Stimulated activated CD4-positive, alpha-beta T cell treated with anti-CD3 and anti-CD28 coated beads, Interleukin-1b, Interleukin-23, amount 100 ng/mL, for 4 hours (primary cell): ENCODE measurements around the gene LMO1.

Experiments
- DNase-seq, 2 donors: peaks; one replicate each; pipeline ENCODE4 v3.0.0-alpha.2; 2020; ENCODE audit warnings: low read depth in 2 of 2

LMO1 gene

DNA sequence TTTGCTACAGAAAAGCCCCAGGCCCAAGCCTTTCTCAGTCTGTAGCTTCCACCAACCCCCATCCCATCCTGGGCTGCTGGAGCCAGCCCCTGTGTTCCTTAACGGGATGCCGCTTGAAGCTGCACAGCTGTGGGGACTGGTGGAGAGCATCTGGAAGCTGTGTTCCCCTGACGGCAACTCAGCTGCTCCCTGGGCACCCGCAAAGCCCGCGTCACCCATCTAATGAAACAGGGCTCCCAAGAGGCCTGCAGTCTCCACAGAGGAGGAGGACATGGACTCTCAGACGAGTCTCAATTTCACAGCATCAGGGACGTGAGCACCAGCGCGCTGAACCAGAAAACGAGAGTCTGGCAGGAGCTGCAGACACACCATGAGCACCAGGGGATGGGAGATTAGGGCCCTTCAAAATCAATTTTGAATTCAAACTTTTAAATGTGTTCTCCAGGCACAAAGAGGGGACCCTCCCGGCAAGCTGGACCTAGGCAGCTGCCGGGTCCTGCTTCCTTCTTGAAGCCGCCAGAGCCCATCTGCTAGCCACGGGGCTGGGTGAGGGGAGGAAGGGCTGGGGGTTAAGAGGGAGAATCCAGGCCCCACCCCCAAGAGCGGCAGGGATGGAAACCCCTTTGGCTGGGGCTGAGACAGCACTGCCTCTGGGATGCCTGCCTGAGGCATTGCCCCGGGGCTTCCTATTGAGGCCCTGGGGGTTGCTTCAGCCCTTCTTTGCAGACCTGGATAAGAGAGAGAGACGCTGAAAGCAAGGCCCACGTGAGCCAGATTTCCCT lies 21.0 kb downstream of the LMO1 start:
- DNase-seq: no peak

DNA sequence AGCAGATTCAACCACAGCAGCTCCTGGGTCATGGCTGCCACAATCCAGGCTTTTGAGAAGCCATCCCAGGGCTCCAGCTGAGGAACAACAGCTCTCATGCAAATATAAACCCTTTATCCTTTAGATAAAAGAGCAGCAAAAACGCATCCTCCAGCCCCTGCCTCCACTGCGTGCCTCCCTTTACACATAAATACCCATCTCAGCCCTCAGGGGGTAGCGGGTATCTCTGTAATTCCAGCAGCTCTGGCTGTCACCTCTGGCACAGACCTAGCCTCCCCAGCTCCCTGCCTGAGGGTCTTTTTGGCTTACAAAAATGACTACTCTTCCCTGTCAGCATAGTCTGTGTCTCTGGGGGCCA lies 21.6 kb downstream of the LMO1 start:
- no peak for DNase-seq

DNA sequence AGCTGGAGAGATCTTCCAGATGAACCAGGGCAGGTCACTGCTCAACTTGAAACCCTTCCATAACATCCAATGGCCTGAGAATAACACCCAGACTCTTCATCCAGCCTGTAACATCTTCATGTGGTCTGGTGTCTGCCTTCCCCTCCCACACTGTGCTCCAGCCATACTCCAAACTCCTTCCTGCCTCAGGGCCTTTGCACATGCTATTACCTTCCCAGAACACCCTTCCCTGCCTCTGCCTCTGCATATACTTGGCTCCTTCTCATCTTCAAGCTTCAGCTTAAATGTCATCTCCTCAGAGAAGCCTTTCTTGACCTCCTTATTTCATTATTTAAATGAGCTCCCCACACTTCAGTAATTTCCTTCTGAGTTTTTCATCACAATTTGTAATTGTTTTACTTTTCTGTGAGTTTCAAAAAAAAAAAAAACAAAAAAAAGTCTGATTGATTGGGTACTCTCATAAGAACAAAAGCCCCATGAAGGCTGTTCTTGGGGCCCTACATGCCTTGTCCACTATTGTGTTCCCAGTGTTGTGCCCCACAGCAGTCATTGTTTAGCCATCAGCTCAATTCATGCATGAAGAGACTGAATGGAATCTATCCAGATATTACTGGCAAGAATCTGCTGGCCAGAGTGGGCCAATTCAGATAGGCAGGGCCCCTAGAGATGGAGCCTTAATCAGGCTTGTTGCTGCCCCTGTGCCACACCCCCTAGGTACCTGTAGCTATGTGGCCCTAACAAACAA lies 22.1 kb downstream of the LMO1 start:
- no peak for DNase-seq

- DNase-seq: no peak
These were observed 24.0 kb downstream of the LMO1 start for GRCh38 chr11:8239536-8240228.

DNA sequence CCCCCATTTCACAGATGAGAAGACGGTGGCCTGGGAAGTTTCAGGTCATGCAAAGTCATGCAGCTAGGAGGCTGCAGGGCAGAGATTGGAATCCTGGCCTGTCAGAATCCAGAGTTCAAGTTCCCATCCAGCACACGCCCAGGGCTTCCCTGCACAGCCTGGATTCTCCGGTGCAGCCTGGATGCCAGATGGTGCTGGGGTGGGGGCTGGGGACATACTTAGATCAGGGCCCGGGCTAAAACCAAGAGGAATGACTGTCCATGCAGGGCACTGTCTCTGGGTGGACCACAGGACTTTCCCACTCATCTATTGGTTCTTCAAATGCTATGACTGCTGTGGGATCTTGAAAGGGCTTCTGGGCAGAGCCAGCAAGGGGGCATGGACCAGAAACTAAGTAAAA lies 24.6 kb downstream of the LMO1 start:
- no peak for DNase-seq

GRCh38 chr11:8237453-8237852 lies 26.2 kb downstream of the LMO1 start:
- DNase-seq: no peak

- no peak for DNase-seq
These were observed 27.8 kb downstream of the LMO1 start for GRCh38 chr11:8235925-8236324.

DNA sequence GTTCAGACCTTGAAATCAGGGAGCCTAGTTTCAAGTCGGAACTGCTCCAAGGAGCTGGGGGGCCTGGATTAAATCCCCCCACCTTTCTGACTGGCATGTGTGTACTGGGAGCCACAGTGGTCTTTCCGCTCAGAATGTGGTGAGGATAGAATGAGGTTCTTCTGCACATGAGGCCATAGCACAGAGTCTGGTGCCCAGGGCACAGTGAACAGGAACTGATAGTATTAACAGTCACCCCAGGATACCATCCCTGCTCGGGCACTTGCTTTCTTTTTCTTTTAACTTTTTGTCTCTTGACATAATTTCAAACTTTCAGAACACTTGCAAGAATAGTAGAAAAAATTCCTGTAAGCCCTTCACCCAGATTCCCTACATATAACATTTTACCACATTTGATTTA lies 28.8 kb downstream of the LMO1 start:
- no peak for DNase-seq

DNA sequence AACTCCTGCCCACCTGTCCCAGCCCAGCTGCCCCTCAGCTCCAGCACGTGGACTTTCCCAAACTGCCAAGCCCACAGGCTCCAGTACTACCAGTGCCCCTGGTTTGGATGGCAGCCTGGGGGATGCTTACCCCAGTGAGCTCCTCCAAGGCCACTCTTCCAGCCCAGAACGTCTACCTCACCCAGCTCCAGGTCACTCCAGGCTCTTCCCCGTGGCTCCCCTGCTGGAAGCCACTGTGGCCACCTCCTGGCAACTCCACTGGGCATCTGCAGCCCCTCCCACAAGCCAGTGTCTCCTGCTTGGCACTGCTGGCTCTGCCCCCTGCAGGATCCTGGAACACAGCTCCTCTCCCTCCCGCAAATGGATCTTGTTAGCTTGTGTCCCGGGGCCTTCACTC lies 29.3 kb downstream of the LMO1 start:
- DNase-seq: no peak

GRCh38 chr11:8233691-8234424 lies 29.8 kb downstream of the LMO1 start:
- no peak for DNase-seq

- DNase-seq: no peak
These were observed 30.6 kb downstream of the LMO1 start for GRCh38 chr11:8232849-8233606.

- no peak for DNase-seq
These were observed 31.3 kb downstream of the LMO1 start for GRCh38 chr11:8232414-8232813.

GRCh38 chr11:8231979-8232378 lies 31.7 kb downstream of the LMO1 start:
- DNase-seq: no peak

DNA sequence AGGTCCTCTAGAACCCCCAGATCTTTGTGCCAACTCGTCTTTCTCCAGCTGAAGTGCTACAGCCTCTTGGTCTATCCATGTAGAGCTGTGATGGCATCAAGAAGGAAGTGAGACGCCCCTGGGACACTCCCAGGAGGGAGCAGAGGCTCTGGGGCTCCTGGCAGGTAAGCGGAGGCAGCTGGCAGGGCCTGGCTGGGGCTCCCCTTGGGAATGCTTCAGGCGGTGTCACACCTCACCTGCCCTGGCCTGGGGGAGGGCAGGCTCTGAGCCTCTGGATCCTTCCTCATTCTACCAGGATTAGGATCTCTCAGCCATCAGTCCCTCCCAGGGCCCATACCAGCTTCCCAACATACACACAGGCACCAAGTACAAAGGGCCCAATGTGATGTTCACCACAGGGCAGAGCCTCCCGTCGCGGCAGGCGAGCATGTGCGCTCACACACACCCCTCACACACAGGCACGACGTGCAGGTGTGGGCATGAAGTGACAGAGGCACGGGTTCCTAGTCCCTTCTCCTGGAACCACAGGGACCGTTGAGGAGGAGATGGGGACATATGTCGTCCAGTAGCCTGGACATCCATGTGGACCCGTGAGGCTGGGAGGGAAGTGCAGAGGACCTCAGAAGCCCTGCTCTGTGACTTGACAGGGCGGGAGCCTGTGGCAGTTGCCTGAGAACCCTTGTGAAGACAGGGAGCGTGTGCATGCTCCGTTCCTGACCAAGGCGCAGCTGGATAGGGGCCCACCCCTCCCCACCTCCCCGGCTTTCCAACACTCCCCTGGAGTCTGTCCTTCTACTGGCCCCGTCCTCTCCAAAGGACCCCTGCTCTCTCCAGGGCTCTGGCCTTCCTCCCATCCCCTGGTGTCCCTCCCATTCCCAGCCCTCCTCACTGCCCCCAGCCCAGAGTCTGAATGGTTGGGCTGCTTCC lies 32.5 kb downstream of the LMO1 start:
- DNase-seq: no peak

DNA sequence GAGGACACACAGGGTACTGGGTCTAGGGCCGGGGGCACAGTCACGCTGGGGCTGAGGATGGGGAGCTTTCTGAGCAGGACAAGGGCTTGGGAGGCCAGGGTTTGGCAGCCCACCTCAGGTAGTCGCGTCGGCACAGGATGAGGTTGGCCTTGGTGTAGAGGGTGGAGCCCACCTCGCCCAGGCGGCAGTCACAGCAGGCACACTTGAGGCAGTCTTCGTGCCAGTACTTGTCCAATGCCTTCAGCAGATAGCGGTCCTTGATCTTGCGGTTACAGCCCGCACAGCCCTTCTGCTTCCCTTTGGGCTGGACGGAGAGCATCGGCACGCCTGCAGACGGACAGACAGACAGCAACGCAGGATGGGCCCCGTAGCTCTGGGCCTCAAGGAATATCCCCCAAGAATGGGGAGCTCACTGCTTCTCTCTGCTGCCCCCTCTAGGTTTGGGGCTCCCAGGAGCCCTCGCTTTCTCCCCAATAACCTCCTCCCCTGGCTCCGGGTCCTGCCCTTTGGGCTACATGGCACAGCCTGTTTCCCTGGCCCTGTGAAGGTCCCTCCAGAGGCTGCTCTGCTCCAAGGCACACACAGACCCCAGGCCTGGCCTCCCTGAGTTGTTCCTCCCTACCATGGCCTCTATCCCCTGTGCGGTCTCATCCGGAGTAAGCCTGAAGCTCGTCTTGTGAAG lies 33.4 kb downstream of the LMO1 start:
- no peak for DNase-seq

GRCh38 chr11:8229299-8230177 lies 34.1 kb downstream of the LMO1 start:
- no peak for DNase-seq

GRCh38 chr11:8228231-8228630 lies 35.4 kb downstream of the LMO1 start:
- no peak for DNase-seq
